ENCODE data around the gene VTI1A.

GRCh38 chr10:112562809-112563663 lies 116.0 kb downstream of the VTI1A start:
- TF ChIP-seq POLR2A (IDR thresholded peaks at IDR 0.05) = no peak
- TF ChIP-seq CTCF (IDR thresholded peaks at IDR 0.05) = no peak

Data from thyroid gland (tissue), 4 donors.